Activated T-helper 1 cell treated with anti-CD3 and anti-CD28 coated beads, Interleukin-2, amount 50 U/mL, for 16 hours (primary cell): ENCODE results near the gene HNRNPH2.

Experiments
- DNase-seq, 2 donors: peaks; one replicate each; pipeline ENCODE4 v3.0.0-alpha.2; 2020; ENCODE audit warnings: low read depth in 1 of 2, low spot score in 1 of 2

Gene HNRNPH2

DNA sequence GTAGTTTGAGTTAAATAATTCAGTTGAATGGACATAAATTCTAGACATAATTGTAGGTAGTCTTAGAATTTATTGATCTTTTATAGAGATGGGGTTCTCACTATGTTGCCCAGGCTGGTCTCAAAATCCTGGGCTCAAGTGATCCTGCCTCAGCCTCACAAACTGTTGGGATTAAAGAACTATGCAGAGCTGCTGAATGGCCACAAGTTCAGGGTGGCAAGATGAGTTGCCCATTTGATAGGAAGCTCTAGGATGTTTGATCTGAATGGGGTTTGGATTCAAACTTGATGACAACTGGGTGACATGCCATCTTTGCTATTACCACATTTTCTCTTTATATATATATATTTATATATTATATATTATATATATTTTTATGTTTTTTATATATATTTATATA, 13.7 kb upstream of the HNRNPH2 start:
- no peak for DNase-seq

- no peak for DNase-seq
Measured at GRCh38 chrX:101395789-101396188, 12.2 kb upstream of the HNRNPH2 start.

DNA sequence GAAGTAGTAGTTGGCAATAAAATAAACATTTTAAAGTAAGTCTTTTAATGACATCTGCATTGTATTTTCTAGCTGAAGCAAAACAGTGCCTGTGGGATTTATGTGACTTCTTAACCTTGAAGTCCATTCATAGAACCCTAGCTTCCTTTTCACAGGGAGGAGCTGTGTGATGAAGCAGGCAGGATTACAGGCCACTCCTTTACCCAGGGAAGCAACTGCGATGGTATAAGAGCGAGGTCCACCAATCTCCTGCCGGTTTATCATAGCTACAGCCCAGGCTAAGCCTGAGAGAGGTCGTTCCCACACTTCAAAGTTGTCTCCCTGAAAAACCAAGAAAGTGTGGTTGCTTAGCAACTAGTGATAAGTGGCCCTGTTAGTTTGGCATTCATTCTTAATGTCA, 10.2 kb upstream of the HNRNPH2 start:
- DNase-seq: no peak

- DNase-seq: no peak
Measured at GRCh38 chrX:101398694-101399093, 9.3 kb upstream of the HNRNPH2 start.

- DNase-seq: no peak
Measured at GRCh38 chrX:101399825-101400224, 8.2 kb upstream of the HNRNPH2 start.

DNA sequence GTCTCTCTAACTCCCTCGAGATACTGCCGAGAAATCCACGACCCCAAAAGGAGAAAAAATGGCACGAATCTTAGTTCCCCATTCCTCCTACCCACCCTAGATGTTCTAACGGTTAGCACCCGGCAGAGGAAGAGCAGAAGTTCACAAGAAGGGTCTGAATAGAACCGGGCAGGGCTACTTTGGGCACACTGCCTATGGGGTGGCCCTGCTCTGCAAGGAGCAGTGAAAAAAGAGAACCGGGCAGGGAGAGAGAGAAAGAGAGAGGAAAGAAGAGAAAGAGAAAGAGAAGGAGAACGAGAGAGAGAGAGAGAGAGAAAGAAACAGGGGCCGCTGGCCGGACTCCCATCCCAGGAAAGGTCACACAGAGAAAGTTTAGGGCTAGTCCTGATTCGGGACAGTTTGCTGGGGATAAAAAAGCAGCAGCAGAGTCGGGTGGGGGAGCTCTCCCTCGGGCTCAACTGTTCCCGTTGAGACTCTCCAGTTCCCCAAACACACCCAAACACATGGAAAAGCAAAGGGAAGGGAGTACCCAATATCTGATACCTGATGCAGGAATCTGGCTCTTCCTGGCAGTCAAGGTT, 765 bp upstream of the HNRNPH2 start:
- DNase-seq: no peak

DNA sequence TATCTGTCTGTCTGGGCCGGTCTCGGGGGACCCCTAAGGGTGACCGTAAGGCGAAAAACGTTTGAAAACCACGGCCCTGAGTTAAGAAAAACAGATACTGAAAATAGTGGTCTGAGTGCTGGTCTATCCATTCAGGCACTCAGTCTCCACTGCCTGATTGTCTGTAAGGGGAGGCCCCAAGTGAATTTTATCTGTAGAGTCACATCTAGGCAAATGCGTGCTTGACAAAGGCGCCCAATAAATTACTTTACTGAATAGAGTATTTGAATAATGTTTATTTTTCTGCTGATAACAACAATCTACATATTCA, 465 bp downstream of the HNRNPH2 start:
- no peak for DNase-seq

GRCh38 chrX:101409043-101409442, 1.0 kb downstream of the HNRNPH2 start:
- no peak for DNase-seq

DNA sequence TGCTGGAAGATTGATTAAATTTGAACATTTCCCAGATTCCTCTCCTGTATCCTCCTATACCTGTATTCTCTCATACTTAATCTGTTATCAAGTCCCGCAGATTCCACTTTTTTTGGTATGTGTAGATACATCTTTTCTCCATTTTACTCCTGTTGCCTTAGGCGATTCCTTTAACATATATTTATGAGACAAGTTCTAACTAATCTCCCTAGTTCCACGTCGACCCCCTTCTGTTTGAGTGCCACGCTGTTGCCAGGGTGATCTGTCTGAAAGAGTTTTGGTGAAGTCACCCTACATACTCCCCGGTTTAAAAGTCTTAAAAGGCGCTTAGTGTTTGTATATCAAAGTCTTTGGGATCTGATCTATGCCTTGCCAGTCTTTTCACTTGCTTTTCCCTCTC, 2.4 kb downstream of the HNRNPH2 start:
- no peak for DNase-seq

GRCh38 chrX:101411984-101412383, 4.0 kb downstream of the HNRNPH2 start:
- DNase-seq: no peak

DNA sequence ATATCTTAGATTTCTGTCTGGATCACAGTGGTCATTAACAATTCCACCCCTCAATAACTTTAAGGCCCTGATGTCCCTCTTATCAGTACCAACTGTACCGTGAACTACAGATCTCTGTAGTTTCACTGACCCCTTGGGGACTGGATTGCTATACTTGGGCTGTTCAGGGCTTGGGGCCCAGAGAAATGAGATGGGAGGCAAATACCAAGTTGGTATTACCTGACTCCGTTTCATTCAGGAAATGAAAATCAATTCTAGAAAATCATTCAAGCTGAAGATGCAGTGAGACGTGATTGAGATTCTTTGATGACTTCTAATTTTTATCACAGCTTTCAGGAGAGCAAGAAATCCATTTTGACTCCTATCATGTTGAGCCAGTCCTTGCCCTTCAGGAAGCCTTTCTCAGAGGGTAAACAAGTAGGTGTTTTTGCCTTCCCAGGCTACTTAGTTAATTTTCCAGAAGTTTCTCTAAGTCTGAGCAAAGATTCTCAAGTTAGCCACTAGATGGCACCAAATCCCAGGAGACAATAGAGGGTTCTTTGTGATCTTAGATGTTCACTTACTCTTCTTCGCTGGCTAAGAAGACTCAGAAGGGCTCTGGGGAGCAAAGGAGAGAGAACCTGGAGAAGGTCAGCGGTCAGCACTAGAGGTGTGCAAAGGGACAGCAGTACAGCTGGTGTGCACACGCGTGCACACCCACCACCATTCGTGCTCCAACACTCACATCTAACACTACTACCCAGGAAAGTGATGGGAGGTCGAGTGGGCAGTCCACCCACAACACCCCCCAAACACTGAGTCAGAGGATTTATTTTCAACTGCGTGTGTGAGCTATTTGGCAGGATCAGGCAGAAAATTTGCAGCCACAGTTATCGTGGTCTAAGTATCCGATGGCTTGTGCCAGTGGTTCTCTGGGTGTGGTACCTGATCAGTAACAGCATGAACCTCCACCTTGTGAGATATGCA, 7.4 kb downstream of the HNRNPH2 start:
- no peak for DNase-seq

- DNase-seq: no peak
Measured at GRCh38 chrX:101416691-101417090, 8.7 kb downstream of the HNRNPH2 start.

- no peak for DNase-seq
Measured at GRCh38 chrX:101417190-101417589, 9.2 kb downstream of the HNRNPH2 start.

DNA sequence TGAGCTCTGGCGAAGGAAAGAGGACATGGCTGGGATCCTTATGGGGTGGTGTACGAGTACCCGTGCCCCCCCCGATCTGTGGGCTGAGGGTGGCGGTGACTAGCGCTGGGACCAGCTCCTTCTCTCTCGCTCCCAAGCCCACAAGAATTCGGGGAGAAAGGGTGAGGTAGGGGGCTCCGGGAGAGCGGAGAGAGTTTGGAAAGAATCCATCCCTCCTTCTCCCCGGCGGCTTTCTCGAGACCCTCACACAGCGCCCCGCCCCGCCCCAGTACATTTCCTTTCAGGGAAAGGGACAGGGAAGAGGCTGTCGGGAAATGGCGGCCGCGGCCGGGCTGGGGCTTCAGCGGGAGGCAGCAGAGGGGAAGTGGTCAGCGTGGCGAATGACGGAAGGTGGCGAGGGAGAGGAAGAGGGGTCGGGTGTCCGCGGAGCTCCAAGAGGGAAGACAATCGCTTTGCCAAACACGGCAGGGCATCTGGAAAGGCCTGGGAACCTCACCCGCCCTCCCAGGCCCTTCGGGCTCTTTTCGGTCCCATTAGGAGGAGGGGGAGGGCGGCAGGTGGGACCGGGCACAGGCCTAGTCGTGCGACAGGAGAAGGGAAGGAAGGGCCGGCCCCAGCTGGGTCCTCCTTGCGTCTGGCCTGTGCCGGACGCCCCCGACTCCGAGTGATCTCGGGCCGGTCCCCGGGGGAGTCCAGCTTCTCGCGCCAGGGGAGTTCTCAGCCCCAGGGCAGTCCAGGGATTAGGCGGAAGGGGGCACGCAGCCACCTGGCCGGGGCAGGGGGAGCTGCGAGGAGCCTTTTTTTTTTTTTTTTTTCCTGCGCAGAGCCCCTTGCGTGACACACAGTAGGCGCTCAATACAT, 10.2 kb downstream of the HNRNPH2 start:
- peak in 1 of 2 donors; percentile 7 for DNase-seq

GRCh38 chrX:101419489-101419888, 11.5 kb downstream of the HNRNPH2 start:
- no peak for DNase-seq

DNA sequence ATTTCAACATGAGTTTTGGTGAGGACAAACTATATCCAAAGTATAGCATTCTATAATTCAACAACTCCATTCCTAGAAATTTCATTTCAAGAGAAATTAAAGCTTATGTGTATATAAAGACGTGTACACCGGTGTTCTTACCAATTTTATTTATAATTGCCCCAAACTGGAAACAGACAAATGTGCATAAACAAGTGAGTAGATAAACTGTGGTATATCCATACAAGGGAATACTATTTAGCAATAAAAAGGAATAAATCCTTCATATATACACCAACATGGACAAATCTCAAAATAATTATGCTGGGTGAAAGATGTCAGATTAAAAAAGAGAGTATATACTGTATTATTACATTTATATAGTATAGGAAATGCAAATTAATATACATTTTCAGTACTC, 19.9 kb downstream of the HNRNPH2 start:
- no peak for DNase-seq

DNA sequence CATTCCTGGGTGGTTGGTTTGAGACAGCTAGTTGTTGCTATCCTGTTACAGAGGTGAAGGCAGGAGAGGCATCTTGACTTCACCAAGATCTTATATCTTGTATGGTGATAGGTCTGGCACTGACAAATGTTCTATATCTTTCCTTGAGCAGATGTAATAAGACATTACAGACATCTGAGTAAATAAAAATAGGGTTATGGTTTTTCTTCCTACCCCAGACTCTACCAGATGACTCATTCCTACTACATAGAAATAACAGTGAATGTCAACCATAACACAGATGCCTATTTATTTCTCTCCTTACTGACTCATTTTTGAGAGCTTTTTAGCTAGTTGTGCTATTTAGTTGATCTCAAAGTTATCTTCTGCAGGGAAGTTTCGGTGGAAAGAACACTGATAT, 21.9 kb downstream of the HNRNPH2 start:
- DNase-seq: no peak

DNA sequence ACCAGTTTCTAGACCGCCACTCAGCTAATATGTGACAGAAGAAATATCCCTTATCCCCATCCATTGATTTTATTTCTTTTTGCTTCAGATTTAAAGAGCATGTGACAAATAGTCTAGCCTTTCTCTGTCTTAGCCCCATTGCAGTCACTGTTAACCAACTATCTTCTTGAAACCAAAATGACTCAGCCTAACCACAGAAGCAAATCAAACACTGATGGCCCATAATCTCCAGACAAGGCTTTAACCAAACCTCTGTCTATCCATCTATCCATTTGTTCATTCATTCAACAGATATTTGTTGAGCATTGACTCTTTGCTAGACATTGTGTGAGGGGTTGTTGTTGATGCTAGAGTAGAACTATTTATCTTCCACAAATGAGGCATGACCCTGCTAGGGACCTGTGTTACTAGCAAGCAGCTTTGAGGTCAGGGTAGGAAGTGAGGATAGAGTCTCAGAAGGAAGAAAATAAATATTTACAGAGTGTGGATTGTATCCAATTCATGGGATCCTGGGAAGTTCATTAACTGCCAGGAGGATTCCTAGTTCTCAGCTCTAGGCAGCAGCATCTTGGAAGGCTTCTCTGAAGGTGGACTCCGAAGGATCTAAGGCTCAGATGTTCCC, 22.5 kb downstream of the HNRNPH2 start:
- DNase-seq: no peak

DNA sequence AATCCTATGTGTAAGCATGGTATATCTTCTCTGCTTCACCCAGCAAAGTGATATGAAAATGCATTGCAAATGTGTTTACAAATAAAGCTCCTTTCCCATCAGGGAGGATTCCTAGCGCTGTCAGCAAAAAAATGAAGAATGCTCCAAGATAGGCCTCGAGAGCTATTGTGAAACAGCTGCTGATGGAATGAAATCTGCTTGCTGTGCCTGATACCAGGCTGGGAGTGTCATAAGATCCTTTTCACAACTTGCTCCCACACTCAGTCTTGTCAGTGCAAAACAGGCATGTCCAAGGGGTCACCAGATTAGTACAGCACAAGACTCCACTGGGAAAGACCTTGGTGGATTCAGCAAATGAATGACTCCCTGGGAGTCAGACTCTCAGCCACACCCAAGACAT, 34.1 kb downstream of the HNRNPH2 start:
- no peak for DNase-seq

- no peak for DNase-seq
Measured at GRCh38 chrX:101449279-101449678, 41.3 kb downstream of the HNRNPH2 start.

GRCh38 chrX:101450085-101450484, 42.1 kb downstream of the HNRNPH2 start:
- DNase-seq: no peak
